Neural crest cell (in vitro differentiated cells): ENCODE data around the gene VWA3A. TPM values are rescaled to one million over a fixed set of nuclear protein-coding genes. Genes with fewer than 3 reads are reported as not detected.

Experiments
- DNase-seq: peaks from one replicate; pipeline ENCODE4 v3.0.0; 2021; ENCODE audit warnings: low read depth, mixed read lengths, low spot score
- H3K27ac Mint-ChIP-seq: one replicate; pipeline ENCODE4 v1.8.0; 2021; ENCODE audit warnings: mild to moderate bottlenecking, mixed read lengths; ENCODE audit not compliant: unreplicated experiment
- H3K27me3 Mint-ChIP-seq: 2 replicates; pipeline ENCODE4 v1.8.0; 2021; ENCODE audit warnings: low read depth, mild to moderate bottlenecking, mixed read lengths
- H3K36me3 Mint-ChIP-seq: 2 replicates; pipeline ENCODE4 v1.8.0; 2021; ENCODE audit warnings: low read depth, mild to moderate bottlenecking, mixed read lengths
- H3K4me1 Mint-ChIP-seq: 2 replicates; pipeline ENCODE4 v1.8.0; 2021; ENCODE audit warnings: mixed read lengths
- H3K4me3 Mint-ChIP-seq: one replicate; pipeline ENCODE4 v1.8.0; 2021; ENCODE audit warnings: mild to moderate bottlenecking, mixed read lengths
- H3K9me3 Mint-ChIP-seq: 2 replicates; pipeline ENCODE4 v1.8.0; 2021; ENCODE audit warnings: mixed read lengths
- total RNA-seq: library from RNA; stranded (reverse); gene quantifications from 2 replicates; pipeline ENCODE4 v1.2.1, GENCODE V29; 2021
- TF ChIP-seq, protein P1 (sequence below): fragments of 200-600 bp; sonication (generic); conservative IDR thresholded peaks from 2 replicates; pipeline ENCODE4 v1.5.0; 2021; ENCODE audit warnings: antibody characterized with exemption, mild to moderate bottlenecking

VWA3A gene
- total RNA-seq, 1 donor from 2014 or later = not detected

DNA sequence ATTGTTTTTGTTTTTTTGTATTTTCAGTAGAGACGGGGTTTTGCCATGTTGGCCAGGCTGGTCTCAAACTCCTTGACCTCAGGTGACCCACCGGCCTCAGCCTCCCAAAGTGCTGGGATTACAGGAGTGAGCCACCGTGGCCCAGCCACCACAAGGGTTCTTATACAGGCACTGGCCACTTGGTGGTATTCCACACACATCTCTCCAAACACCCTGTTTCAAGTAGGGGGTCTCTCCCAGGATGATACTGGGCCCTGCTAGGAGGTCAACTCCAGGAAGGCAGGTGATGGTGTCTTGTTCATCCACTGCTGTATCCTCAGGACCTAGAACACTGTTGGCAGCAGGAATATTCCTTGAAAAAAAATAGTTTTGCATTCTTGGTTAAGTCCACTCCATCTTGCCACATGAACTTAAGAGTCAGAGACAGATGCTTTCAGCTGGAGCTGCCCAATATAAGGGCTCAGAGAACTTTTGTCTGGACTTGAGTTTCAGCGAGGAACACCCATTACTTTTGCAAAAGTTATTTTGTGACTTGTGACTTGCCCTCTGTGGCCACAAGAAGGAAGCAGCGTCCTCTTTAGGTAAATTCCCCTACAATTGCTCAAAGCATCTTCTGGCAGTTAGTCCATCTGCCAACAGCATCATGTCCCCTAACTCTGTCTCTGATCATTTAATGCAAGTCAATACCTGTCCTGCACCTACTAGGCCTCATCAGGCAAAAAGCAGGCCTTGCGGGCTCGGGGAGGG, 106.4 kb downstream of the VWA3A start:
- no peak for DNase-seq
- Mint-ChIP-seq H3K4me3 (peak overlapping the region; percentile 56), H3K27me3 (peaks cover 21% of the 10 kb centered on the region), H3K27ac (no peak overlapping the region), H3K4me1 (peaks cover 15% of the 10 kb centered on the region), H3K36me3 (peaks cover 3% of the 10 kb centered on the region), H3K9me3 (peaks cover 3% of the 10 kb centered on the region)
- TF ChIP-seq, protein P1, sequence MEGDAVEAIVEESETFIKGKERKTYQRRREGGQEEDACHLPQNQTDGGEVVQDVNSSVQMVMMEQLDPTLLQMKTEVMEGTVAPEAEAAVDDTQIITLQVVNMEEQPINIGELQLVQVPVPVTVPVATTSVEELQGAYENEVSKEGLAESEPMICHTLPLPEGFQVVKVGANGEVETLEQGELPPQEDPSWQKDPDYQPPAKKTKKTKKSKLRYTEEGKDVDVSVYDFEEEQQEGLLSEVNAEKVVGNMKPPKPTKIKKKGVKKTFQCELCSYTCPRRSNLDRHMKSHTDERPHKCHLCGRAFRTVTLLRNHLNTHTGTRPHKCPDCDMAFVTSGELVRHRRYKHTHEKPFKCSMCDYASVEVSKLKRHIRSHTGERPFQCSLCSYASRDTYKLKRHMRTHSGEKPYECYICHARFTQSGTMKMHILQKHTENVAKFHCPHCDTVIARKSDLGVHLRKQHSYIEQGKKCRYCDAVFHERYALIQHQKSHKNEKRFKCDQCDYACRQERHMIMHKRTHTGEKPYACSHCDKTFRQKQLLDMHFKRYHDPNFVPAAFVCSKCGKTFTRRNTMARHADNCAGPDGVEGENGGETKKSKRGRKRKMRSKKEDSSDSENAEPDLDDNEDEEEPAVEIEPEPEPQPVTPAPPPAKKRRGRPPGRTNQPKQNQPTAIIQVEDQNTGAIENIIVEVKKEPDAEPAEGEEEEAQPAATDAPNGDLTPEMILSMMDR = no peak

DNA sequence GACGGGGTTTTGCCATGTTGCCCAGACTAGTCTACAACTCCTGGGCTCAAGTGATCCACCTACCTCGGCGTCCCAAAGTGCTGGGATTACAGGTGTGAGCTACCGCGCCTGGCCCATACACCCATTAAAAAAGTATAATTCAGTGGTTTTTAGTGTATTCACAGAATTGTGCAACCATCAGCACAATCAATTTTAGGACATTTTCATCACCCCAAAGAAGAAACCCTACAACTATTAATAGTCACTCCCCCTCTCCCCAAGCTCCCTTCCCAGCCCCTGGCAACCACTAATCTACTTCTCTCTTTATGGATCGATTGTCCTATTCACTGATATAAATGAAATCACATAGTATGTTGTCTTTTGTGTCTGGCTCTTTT, 109.9 kb downstream of the VWA3A start:
- TF ChIP-seq, protein P1 = no peak
- no peak for DNase-seq
- Mint-ChIP-seq H3K27ac (no peak overlapping the region), H3K27me3 (no peaks in the 10 kb centered on the region), H3K9me3 (peaks cover 3% of the 10 kb centered on the region), H3K4me1 (peaks cover 17% of the 10 kb centered on the region), H3K4me3 (no peak overlapping the region), H3K36me3 (no peaks in the 10 kb centered on the region)

DNA sequence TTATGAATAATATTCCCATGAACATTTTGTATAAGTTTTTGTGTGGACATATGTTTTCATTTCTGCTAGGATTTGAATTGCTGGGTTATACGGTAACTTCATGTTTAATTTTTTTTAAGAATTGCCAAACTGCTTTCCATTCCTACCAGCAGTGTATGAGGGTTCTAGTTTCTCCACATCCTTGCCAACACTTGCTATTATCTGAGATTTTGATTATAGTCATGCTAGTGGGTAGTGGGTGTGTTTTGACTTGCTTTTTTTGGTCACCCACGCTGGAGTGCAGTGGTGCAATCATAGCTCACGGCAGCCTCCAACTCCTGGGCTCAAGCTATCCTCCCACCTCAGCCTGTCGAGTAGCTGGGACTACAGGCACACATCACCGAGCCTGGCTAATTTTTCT, 110.8 kb downstream of the VWA3A start:
- H3K4me3 Mint-ChIP-seq = no peak overlapping the region
- H3K36me3 Mint-ChIP-seq = no peaks in the 10 kb centered on the region
- peaks cover 24% of the 10 kb centered on the region for H3K4me1 Mint-ChIP-seq
- no peaks in the 10 kb centered on the region for H3K27me3 Mint-ChIP-seq
- TF ChIP-seq, protein P1 = no peak
- peaks cover 3% of the 10 kb centered on the region for H3K9me3 Mint-ChIP-seq
- no peak overlapping the region for H3K27ac Mint-ChIP-seq
- DNase-seq = no peak

DNA sequence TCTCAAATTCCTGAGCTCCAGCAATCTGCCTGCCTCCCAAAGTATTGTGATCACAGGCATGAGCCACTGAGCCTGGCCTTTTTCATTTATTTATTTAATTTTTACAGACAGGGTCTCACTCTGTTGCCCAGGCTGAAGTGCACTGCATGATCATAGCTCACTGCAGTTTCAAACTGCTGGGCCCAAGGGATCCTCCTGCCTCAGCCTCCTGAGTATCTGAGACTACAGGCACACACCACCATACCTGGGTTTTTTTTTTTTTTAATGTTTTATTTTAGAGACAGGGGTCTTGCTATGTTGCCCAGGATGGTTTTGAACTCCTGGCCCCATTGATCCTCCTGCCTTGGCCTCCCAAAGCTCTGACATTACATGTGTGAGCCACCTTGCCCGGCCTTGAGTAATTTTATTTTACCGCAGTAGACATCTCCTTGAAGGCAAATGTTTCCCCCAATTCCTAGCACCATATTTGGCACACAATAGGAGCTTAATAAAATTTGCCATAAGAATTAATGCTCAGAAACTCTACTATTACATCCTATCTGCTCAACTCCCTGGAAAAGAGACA, 111.8 kb downstream of the VWA3A start:
- Mint-ChIP-seq H3K36me3 (no peaks in the 10 kb centered on the region), H3K27ac (no peak overlapping the region), H3K4me1 (peaks cover 24% of the 10 kb centered on the region), H3K27me3 (no peaks in the 10 kb centered on the region), H3K4me3 (peak overlapping the region; percentile 74), H3K9me3 (peaks cover 3% of the 10 kb centered on the region)
- TF ChIP-seq, protein P1 = no peak
- DNase-seq = no peak

DNA sequence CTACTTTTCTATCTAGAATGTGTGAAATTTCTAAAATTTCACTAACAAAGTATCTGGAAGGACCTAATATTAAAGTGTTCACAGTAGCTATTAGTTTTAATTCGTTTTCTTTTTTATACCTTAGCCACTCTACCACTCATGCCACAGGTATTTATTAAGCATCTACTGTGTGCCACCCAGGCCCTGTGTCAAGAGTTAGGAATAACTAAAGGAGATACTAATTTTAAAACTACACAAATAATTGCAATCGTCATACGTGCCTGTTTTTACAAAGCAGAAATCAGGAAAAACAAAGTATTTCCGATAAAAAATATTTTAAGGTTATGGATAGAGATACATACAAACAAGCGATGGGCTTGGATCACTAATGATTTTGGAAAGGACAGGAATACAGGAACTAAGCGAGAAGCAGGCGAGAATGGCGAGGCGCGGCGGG, 113.3 kb downstream of the VWA3A start:
- Mint-ChIP-seq H3K27me3 (no peaks in the 10 kb centered on the region), H3K9me3 (peaks cover 3% of the 10 kb centered on the region), H3K27ac (peak overlapping the region; percentile 86), H3K36me3 (peaks cover 5% of the 10 kb centered on the region), H3K4me1 (peaks cover 24% of the 10 kb centered on the region), H3K4me3 (peak overlapping the region; percentile 97)
- TF ChIP-seq, protein P1 = no peak
- no peak for DNase-seq
